GM21723 (cell line): ENCODE results near the gene ZFR2.
"Not testable (repeated sequence)": the region's sequence is repeated elsewhere in the genome, so short reads cannot be mapped to it uniquely, and the experiment has no call there.

Experiments
- ATAC-seq: cut with Tn5 transposase; IDR thresholded peaks from one replicate; pipeline ENCODE4 v1.9.1; 2021; ENCODE audit warnings: mild to moderate bottlenecking, moderate library complexity; ENCODE audit not compliant: unreplicated experiment

The ZFR2 gene

GRCh38 chr19:3817761-3818160 is 51.1 kb downstream of the ZFR2 start:
- no peak for ATAC-seq

GRCh38 chr19:3816566-3817218 is 52.1 kb downstream of the ZFR2 start:
- ATAC-seq = no peak

DNA sequence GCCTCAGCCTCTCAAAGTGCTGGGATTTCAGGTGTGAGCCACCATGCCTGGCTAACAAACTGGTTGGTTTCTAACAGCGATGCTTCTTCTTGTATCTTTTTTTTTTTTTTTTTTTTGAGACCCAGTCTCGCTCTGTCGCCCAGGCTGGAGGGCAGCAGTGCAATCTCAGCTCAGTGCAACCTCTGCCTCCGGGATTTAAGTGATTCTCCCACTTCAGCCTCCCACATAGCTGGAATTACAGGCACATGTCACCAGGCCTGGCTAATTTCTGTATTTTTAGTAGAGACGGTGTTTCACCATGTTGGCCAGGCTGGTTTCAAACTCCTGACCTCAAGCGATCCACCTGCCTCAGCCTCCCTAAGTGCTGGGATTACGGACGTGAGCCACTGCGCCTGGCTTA is 52.7 kb downstream of the ZFR2 start:
- ATAC-seq = not testable (repeated sequence)

DNA sequence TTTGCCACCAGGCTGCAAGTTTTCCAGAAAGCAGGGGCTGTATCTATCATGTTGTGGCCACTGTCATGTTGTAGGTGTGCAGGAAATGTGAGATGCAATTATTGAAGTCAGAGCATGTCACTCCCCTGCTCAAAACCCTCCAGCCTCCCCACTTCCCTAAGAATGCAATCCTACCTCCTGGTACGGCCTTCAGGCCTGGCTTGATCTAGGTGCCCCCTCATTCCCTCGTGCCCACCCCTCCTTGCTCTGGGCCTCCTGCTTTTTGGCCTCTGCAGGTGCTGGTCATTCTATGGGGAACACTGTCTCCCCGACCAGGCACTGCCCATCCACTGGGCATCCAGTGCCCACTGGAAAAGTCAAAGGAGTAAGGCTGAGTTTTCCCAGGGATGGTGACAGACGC is 54.2 kb downstream of the ZFR2 start:
- no peak for ATAC-seq

DNA sequence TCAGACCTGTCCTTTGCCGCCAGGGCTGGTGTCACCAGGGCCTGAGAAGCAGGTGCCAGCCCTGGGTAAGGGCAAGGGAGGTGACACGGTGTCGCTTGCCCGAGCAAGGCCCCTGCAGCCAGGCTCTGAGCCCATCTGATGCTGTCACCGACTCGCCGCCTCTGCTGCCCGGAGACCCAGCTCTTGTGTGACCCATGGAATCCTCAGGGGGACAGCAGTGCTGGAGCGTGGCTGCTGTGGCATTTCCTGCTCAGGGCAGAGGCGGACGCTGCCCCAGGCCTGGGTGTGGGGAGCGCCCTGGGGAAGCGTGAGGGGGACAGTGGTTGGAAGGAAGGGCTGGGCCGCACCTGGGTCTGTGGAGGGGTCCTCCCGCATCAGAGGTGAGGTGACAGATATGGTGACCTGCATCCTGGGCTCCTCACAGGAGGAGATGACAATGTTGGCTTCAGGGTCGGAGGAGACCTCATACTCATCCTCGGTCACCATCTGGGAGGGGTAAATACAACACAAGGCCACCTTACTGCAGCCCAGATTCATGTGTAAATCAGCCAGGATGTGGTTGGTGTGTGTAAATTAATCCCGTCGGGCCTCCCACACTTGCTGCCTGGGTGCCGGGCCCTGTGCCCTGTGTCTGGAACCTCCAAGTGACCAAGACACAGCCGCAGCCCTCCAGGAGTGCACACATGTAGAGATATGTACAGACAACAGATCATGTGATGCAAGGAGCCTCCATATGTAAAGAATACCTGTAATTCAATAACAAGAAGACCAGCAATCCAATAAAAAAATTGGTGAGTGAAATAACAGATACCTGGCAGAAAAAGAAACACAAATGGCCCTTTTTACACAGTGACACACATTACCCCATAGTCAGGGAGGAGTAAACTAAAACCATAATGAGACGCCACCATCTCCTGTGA is 55.1 kb downstream of the ZFR2 start:
- no peak for ATAC-seq

- ATAC-seq = no peak
Observed at GRCh38 chr19:3810708-3811355, 58.0 kb downstream of the ZFR2 start.

DNA sequence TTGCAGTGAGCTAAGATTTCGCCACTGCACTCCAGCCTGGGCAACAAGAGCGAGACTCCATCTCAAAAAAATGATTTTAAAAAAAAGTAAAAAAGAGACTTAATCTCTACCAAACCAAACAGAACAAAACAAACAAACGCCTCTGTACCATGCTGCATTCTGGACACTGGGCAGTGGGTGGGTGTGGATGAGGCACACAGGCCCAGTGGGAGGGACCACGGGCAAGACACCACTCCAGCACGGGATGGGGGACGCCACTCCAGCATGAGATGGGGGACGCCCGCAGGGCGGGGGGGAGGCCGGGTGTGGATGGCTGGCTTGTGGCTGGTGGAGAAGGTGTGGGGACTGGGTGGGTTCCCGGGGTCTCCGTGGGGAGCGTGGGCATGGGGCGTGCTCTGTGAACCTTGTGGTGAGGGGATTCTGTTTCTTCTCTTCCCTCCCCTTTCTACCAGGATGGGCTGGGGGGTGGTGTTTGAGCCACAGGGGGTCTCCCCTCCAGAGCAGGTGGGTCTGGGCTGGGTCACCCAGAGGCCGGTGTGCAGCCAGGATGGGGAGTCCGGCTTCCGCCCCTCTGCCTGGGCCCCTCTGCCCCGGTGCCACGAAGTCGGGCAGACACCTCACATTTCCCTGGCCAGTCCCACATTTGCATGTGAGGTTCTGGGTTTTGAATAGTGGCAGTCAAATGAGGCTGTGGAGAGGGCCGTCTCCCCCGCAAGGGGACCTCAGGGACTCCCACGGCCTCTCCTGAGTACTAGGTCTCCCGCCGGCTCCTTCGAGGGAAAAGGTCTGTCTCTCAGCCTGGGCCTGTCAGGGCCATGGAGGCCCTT is 58.7 kb downstream of the ZFR2 start:
- ATAC-seq = no peak

- ATAC-seq = no peak
Observed at GRCh38 chr19:3808420-3809143, 60.3 kb downstream of the ZFR2 start.

DNA sequence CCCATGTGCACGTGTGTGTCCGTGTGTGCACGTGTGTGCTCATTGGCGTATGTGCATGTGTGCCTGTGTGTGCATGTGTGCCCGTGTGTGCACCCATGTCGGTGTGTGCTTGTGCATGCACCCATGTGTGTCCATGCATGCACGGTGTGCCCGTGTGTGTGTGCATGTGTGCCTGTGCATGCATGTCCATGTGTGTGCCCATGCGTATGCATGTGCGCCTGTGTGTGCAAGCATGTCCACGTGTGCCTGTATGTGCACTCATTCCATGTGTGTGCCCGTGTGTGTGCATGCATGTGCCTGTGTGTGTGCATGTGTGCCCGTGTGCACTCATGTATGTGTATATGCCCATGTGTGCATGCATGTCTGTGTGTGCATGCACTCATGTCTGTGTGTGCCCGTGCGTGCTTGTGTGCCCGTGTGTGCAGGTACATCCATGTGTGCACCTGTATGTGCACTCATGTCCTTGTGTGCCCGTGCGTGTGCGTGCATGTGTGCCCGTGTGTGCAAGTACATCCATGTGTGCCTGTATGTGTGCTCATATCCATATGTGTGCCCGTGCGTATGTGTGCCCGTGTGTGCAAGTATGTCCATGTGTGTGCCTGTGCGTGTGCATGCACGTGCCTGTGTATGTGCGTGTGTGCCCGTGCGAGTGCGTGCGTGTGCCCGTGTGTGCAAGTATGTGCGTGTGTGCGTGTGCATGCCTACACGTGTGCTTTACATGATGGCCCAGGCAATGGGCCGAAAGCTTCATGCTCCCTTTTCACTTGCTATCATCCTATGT is 61.1 kb downstream of the ZFR2 start:
- no peak for ATAC-seq

- ATAC-seq = no peak
Observed at GRCh38 chr19:3807131-3807480, 61.7 kb downstream of the ZFR2 start.

GRCh38 chr19:3805859-3806258 is 63.0 kb downstream of the ZFR2 start:
- ATAC-seq = no peak

DNA sequence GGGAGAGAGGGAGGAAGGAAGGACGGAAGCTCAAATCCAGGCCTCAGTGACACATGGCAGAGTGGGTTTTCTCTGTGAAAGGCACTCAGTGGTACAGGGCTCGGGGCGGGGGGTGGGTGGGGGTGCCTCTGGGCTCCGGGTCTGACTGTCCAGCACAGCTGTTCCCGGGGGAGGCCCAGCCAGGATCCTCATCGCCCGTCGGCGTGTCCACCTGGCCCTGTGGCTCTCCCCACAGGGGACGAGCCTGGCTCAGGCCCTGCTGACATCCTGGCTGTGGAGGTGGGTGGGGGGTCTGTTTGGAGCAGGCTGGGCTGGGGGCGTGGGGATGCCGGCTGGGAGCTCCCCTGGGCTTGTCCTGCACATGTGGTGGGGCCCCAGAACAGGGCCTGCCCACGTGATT is 64.4 kb downstream of the ZFR2 start:
- ATAC-seq = no peak

DNA sequence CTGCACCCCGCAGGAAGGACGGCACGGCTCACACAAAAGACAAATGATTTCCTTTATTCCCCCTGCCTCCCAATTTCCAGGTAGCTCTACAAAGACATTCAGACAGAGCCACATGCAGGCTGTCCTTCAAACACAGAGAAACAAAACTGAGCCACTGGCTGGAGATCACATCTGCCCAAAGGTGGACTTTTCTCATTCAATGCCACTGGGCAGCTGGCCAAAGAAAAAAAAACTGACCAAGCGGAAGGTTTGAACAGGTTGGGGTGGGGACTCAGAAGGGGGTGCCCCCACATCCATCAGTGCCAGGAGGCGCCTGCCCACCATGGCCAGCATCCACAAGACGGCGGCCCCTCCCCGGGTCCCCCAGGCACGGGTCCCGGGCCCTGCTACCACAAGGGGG is 64.9 kb downstream of the ZFR2 start:
- ATAC-seq = no peak

DNA sequence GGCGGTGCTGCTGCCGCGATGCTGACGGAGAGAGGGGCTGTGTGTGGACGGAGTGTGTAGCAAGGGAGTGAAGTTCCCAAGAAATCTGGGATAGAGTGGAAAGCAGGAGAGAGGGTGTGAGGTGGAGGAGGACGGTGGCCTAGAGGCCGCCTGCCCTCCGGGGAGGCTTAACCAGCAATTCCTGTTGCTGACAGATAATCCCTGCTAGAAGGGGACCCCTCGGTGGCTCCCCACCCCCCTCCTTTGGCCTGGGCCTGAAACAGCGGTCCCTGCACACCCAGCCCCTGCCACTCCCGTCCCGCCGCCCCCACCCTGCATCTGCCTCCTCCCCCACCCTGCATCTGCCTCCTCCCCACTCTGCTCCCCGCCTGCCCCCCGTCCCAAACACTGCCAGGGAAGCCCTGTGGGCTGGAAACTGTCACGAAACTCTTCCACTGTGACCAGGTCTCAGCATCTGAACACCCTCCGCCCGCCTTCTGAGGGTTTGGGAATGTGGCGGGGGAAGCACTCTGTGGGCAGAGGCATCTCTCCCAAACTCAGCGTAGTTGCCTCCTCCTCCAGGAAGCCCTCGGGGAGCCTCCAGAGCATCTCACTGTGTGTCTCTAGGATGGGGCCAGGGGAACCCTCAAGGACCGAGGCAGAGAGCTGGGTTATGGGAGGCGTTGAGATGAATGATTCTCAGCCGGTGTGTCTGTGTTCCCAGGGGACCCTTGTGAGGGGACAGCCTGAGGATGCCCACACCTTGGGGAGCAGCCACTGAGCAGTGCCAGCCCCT is 65.5 kb downstream of the ZFR2 start:
- no peak for ATAC-seq

- ATAC-seq = no peak
Observed at GRCh38 chr19:3801412-3802096, 67.3 kb downstream of the ZFR2 start.

DNA sequence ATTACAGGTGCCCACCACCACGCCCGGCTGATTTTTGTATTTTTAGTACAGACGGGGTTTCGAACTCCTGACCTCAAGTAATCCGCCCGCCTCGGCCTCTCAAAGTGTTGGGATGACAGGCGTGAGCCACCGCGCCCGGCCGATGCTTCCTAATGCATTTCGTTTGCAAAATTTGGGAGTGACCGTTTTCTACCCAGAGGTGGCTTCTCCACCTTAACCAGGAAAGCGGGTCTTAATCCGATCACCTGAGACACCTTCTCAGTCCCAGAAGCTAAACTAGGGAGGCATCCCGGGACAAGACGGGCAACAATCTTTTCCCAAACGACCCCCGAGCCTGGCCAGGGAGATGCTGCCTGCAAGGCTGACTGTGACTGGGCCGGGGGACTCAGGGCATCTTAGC is 67.8 kb downstream of the ZFR2 start:
- ATAC-seq = no peak

GRCh38 chr19:3798137-3798536 is 70.7 kb downstream of the ZFR2 start:
- no peak for ATAC-seq

GRCh38 chr19:3796358-3796757 is 72.5 kb downstream of the ZFR2 start:
- no peak for ATAC-seq
